Body of pancreas (tissue), 4 donors: ENCODE data around the gene CCDC6.

Source experiments
- POLR2A ChIP-seq, 3 donors: fragments of 450-650 bp; IDR thresholded peaks; one replicate each; pipeline ENCODE4 v1.6.1; 2016; ENCODE audit warnings: antibody characterized with exemption in 3 of 3, mild to moderate bottlenecking in 2 of 3
- TF ChIP-seq, protein P1 (sequence below), 7 experiments: fragments of 450-650 bp in 4 of 7; fragments of 200-600 bp in 3 of 7; sonication (generic) in 3 of 7; IDR thresholded peaks; one replicate each; pipeline ENCODE4 v1.5.1; 2016 to 2019; ENCODE audit warnings: antibody characterized with exemption in 7 of 7

DNA sequence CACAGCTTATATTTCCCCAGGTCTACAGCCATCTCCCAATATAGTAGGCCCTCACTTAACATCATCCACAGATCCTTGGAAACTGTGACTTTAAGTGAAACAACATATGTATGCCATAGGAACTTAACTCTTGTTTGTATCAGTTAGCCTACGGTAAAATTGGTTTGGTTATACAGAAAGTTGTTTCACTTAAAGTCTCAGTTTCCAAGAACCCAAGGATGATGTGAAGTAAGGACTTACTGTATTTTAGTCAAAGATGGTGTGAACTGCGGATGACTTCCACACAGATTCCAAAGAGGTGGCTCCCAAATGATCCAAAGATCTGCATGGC, 96.7 kb downstream of the CCDC6 start:
- TF ChIP-seq, protein P1, sequence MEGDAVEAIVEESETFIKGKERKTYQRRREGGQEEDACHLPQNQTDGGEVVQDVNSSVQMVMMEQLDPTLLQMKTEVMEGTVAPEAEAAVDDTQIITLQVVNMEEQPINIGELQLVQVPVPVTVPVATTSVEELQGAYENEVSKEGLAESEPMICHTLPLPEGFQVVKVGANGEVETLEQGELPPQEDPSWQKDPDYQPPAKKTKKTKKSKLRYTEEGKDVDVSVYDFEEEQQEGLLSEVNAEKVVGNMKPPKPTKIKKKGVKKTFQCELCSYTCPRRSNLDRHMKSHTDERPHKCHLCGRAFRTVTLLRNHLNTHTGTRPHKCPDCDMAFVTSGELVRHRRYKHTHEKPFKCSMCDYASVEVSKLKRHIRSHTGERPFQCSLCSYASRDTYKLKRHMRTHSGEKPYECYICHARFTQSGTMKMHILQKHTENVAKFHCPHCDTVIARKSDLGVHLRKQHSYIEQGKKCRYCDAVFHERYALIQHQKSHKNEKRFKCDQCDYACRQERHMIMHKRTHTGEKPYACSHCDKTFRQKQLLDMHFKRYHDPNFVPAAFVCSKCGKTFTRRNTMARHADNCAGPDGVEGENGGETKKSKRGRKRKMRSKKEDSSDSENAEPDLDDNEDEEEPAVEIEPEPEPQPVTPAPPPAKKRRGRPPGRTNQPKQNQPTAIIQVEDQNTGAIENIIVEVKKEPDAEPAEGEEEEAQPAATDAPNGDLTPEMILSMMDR (IDR thresholded peaks at IDR 0.05), result no peak
- no peak for TF ChIP-seq POLR2A (IDR thresholded peaks at IDR 0.05)
